ENCODE results near the gene URI1.

URI1 gene

GRCh38 chr19:30054210-30054609, 112.2 kb downstream of the URI1 start:
- no peak for DNase-seq (ENCODE audit: low read depth in 1 of 2, low spot score in 1 of 2)
- no peaks in the 10 kb centered on the region for H3K27me3 ChIP-seq (ENCODE audit: insufficient read depth, poor library complexity, severe bottlenecking)
- H3K4me3 ChIP-seq (replicated peaks; ENCODE audit: insufficient read depth, low read length): no peak overlapping the region
- H3K27ac ChIP-seq (replicated peaks): no peak overlapping the region
- TF ChIP-seq REST (IDR thresholded peaks at IDR 0.05; ENCODE audit: insufficient replicate concordance, low read depth): no peak
- no peak for TF ChIP-seq SPI1 (IDR thresholded peaks at IDR 0.05; ENCODE audit: borderline replicate concordance, low read depth)
- TF ChIP-seq CTCF (IDR thresholded peaks at IDR 0.05; ENCODE audit: insufficient read depth, low read length): no peak
- TF ChIP-seq POLR2AphosphoS5 (IDR thresholded peaks at IDR 0.05; ENCODE audit: low read depth): no peak

- TF ChIP-seq CTCF (IDR thresholded peaks at IDR 0.05; ENCODE audit: insufficient read depth, low read length): no peak
- no peak for TF ChIP-seq SPI1 (IDR thresholded peaks at IDR 0.05; ENCODE audit: borderline replicate concordance, low read depth)
- no peak for TF ChIP-seq GABPA (IDR thresholded peaks at IDR 0.05; ENCODE audit: low read depth)
- no peak for TF ChIP-seq REST (IDR thresholded peaks at IDR 0.05; ENCODE audit: insufficient replicate concordance, low read depth)
- no peak for TF ChIP-seq POLR2AphosphoS5 (IDR thresholded peaks at IDR 0.05; ENCODE audit: low read depth)
- no peak overlapping the region for H3K4me3 ChIP-seq (replicated peaks; ENCODE audit: insufficient read depth, low read length)
- H3K27me3 ChIP-seq (ENCODE audit: insufficient read depth, poor library complexity, severe bottlenecking): no peaks in the 10 kb centered on the region
Observed at GRCh38 chr19:30056580-30056979, 114.5 kb downstream of the URI1 start.

GRCh38 chr19:30059741-30060457, 117.9 kb downstream of the URI1 start:
- DNase-seq (ENCODE audit: low read depth in 1 of 2, low spot score in 1 of 2): no peak
- H3K4me3 ChIP-seq (replicated peaks; ENCODE audit: insufficient read depth, low read length): no peak overlapping the region
- no peaks in the 10 kb centered on the region for H3K27me3 ChIP-seq (ENCODE audit: insufficient read depth, poor library complexity, severe bottlenecking)
- TF ChIP-seq CTCF (IDR thresholded peaks at IDR 0.05; ENCODE audit: insufficient read depth, low read length) (no peak), REST (IDR thresholded peaks at IDR 0.05; ENCODE audit: insufficient replicate concordance, low read depth) (no peak), SPI1 (IDR thresholded peaks at IDR 0.05; ENCODE audit: borderline replicate concordance, low read depth) (no peak), POLR2AphosphoS5 (IDR thresholded peaks at IDR 0.05; ENCODE audit: low read depth) (no peak), GABPA (IDR thresholded peaks at IDR 0.05; ENCODE audit: low read depth) (no peak)
- H3K27ac ChIP-seq (replicated peaks): no peak overlapping the region

More at GRCh38 chr19:30056580-30056979, 114.5 kb downstream of the URI1 start:
- no peak overlapping the region for H3K27ac ChIP-seq (replicated peaks)
- no peak for DNase-seq (ENCODE audit: low read depth in 1 of 2, low spot score in 1 of 2)
